IPS-18c (cell line): ENCODE data around the gene MCAM.
A peak's percentile ranks its signal among the peaks of the same experiment; 100 is the strongest.

Source experiments
- H3K4me3 ChIP-seq: 2 replicates; pipeline ENCODE4 v1.7.0; 2013; ENCODE audit warnings: low read depth, mild to moderate bottlenecking, low read length, moderate library complexity; ENCODE audit not compliant: insufficient read depth
- H3K9me3 ChIP-seq: one replicate; pipeline ENCODE4 v1.6.1; 2013; ENCODE audit warnings: mild to moderate bottlenecking, low read length, moderate library complexity; ENCODE audit not compliant: control insufficient read depth, insufficient read depth

MCAM gene

GRCh38 chr11:119337581-119338317, 20.8 kb upstream of the MCAM start:
- Histone ChIP-seq H3K9me3 (no peaks in the 10 kb centered on the region), H3K4me3 (peak overlapping the region; percentile 36)

DNA sequence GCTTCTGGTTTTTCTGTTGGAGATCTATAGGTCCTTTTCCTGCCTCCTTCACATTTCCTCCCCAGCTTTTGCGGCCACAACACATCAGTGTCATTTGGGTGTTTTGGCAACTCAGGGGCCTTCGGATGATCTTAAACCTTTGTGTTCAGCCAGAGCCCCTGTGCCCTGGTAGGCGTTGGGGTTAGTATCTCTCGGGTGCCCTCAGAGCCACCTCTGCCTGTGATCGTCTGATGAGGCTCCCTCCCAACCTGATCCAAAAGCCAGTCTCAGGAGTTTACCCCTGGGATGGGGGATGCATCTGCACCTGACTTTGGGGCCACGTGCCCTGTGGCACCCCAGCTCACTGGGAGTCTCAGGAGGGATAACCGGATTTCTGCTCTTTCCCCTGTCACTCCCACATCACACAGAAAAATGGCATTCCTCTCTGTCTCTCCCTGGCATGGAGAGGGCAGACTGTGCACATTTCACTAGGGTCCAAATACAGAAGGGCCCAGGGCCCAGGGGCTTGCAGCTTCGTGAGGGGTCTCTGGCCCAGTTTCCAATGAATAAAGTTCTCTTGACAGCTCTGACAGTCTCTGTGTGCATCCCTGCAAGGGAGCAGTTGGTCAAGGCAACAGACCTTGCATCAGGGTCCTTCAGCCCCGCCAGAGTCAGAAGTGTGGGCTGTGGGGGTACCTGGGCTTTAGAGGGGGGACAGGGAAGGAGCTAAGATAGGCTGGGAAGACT, 20.0 kb upstream of the MCAM start:
- Histone ChIP-seq H3K4me3 (no peak overlapping the region; the same call in 1 of the 2 replicates), H3K9me3 (no peaks in the 10 kb centered on the region)

GRCh38 chr11:119335655-119336543, 19.0 kb upstream of the MCAM start:
- no peaks in the 10 kb centered on the region for H3K9me3 ChIP-seq
- H3K4me3 ChIP-seq = peak overlapping the region; percentile 91

DNA sequence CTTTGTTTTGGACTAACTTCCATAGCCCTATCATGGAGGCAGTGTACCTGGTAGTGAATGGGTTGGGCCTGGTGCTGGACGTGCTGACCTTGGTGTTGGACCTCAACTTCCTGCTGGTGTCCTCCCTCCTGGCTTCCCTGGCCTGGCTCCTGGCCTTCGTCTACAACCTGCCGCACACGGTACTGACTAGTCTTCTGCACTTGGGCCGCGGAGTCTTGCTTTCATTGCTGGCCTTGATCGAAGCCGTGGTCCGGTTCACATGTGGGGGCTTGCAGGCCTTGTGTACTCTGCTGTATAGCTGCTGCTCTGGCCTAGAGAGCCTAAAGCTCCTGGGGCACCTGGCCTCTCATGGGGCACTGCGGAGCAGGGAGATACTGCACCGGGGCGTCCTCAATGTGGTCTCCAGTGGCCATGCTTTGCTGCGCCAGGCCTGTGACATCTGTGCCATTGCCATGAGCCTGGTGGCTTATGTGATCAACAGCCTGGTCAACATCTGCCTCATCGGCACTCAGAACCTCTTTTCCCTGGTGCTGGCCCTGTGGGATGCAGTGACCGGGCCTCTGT, 18.2 kb upstream of the MCAM start:
- H3K9me3 ChIP-seq = no peaks in the 10 kb centered on the region
- H3K4me3 ChIP-seq = peak overlapping the region; percentile 91

DNA sequence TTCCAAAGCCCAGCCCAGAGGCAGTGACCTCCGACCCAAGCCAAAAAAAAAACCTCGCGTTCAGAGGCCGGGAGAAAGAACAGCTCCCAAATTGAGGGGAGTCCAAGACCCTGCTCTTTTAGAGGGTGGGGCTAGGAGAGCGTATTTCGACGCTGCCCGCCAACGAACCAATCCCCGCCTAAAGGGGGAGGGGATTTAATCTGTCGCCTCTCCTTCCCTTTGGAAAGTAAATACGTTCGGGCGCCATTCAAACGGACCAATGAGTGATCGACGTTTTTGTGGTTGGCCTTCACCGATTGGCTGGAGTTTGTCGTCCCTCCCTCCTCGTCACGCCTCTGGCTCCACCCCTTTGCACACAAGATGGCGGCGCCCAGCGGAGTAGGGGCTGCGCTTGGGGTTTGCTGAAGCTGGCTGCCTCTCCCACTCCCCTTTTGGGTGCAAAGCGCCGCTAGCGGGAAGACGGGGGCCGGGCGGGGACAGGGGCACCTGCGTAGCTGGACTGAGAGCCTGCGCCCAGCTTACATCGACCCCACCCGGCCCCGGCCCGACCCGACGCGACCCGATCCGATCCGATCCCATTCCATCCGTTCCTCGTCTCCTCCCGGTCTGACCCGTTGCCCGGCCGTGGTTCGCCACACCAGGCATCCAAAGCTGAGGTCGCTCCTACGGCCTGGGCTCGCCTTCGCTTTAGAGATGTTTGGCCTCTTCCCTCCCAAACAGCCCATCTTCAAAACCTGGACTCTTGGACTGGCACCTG, 17.4 kb upstream of the MCAM start, which contains the start of gene RNF26:
Gene RNF26 (plus strand): TSS at position 354 of the 757 bp plus-strand sequence. CDS start 596 bp downstream, outside the sequence.
- H3K4me3 ChIP-seq = peak within 1 kb of the TSS; percentile 91

GRCh38 chr11:119332111-119332765, 15.3 kb upstream of the MCAM start:
- no peak overlapping the region for H3K4me3 ChIP-seq

More for the DNA sequence above, 17.4 kb upstream of the MCAM start, which contains the start of gene RNF26:
- H3K9me3 ChIP-seq = no peaks in the 10 kb centered on the region

DNA sequence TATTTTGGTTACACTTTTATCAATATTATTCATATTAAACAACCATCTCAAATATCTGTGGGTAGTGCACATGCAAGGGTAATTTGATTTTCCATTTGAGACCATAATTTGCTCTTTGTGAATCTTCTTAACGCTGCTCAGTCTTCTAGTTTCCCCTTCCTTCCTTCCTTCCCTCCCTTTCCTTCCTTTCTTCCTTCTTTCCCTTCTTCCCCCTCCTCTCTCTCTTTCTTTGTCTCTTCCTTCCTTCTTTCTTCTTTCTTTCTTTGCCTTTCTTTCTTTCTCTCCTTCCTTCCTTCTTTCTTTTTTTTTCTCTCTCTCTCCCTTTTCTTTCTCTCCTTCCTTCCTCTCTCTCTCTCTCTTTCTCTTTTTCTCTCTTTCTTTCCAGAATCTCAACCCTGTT, 13.3 kb upstream of the MCAM start:
- Histone ChIP-seq H3K4me3 (no peak overlapping the region), H3K9me3 (no peaks in the 10 kb centered on the region)

More at GRCh38 chr11:119332111-119332765, 15.3 kb upstream of the MCAM start:
- no peaks in the 10 kb centered on the region for H3K9me3 ChIP-seq

DNA sequence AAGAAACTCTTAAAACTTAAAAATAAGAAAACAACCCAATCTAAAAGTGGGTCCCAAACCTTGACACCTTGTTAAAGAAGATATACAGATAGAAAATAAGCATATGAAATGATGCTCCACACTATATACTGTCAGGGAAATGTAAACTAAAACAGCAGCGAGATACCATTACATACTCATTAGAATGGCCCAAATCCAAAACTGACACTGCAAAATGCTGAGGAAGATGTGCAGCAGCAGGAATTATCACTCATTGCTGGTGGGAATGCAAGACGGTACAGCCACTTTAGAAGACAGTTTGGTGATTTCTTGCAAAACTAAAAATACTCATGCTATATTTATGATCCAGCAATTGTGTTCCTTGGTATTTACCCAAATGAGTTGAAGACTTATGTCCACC, 12.4 kb upstream of the MCAM start:
- H3K4me3 ChIP-seq = no peak overlapping the region

DNA sequence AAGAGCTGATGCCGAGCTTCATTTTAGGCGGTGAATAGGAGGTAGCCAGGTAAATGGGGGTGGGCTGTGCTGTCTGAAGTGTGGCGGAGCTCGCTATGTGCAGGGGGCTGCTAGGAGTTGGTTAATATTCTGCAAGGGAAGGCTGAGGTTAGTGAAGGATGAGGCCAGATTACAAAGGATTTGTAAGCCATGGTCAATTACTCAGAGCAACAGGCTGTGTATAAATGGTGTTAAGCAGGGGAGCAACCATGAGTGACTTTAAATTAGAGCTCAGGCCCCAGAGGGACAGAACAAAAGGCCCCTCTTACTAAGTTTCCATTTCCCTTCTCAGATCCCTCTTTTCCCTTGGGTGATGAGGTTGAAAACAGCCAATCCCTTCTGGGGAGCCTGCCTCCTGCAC, 7.3 kb upstream of the MCAM start:
- peaks cover 4% of the 10 kb centered on the region for H3K9me3 ChIP-seq
- no peak overlapping the region for H3K4me3 ChIP-seq

More for the DNA sequence above, 12.4 kb upstream of the MCAM start:
- H3K9me3 ChIP-seq = no peaks in the 10 kb centered on the region

DNA sequence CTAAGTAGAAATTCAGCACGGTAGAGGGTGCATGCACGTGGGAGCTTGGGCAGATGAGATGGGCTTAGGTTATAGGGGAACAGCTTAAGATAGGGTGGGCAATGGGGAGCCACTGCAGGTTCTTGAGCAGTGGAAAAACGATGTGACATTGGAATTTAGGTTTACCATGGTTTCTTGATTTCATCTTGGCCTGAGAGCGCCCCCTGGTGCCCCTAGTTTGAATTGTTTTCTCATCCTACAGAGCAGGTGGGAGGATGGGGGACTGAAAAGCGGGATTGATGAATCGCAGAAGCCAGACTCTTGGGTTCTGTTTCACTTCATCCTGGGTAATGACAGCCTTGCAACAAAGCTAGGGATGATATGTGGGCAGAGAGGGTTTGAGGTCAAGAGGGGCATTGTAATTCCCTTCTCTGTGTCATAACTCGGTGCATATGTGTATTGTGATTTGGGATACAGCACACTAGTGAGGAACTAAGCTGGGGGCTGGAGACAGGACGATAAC, 6.7 kb upstream of the MCAM start:
- peaks cover 4% of the 10 kb centered on the region for H3K9me3 ChIP-seq
- H3K4me3 ChIP-seq = no peak overlapping the region

GRCh38 chr11:119322921-119323531, 6.1 kb upstream of the MCAM start:
- H3K9me3 ChIP-seq = peaks cover 4% of the 10 kb centered on the region
- no peak overlapping the region for H3K4me3 ChIP-seq

DNA sequence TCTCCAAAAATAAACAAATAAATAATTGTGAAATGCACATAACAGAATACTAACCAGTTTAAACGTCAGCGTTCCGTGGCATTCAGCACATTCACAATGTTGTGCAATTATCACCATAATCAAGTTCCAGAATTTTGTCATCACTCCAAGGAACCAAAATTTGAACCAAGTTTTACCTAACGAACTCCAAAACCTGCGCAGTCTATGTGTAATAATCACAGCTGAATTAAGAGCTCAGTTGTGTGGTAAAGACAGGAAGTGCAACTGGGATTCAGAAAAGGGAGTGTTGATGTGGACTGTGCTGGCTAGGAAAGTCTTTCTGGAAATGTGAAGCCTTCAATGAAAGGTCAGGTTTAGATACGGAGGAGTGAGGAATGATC, 5.4 kb upstream of the MCAM start:
- H3K4me3 ChIP-seq = no peak overlapping the region
- H3K9me3 ChIP-seq = peaks cover 4% of the 10 kb centered on the region

GRCh38 chr11:119320776-119321524, 4.0 kb upstream of the MCAM start:
- peak overlapping the region; percentile 64 for H3K4me3 ChIP-seq
- H3K9me3 ChIP-seq = peaks cover 4% of the 10 kb centered on the region

- Histone ChIP-seq H3K9me3 (peaks cover 4% of the 10 kb centered on the region), H3K4me3 (peak overlapping the region; percentile 64)
Measured at GRCh38 chr11:119320240-119320775, 3.4 kb upstream of the MCAM start.
